HG03135 (cell line): ENCODE data around the gene IFITM1.

ENCODE experiments used
- ATAC-seq: cut with Tn5 transposase; IDR thresholded peaks from one replicate; pipeline ENCODE4 v1.9.1; 2021; ENCODE audit warnings: mild to moderate bottlenecking, moderate library complexity; ENCODE audit not compliant: unreplicated experiment

The IFITM1 gene

GRCh38 chr11:313787-314553 is at the start of gene IFITM1:
Gene IFITM1 (plus strand): TSS chr11:314040. CDS start chr11:314171, 131 bp downstream.
- peak; percentile 25 for ATAC-seq

- no peak for ATAC-seq
Measured at GRCh38 chr11:266676-267439, 47.0 kb upstream of the IFITM1 start.

- no peak for ATAC-seq
Measured at GRCh38 chr11:267491-267994, 46.3 kb upstream of the IFITM1 start.

- peak; percentile 47 for ATAC-seq
Measured at GRCh38 chr11:268716-269145, 45.1 kb upstream of the IFITM1 start.

- peak; percentile 68 for ATAC-seq
Measured at GRCh38 chr11:269146-269890, 44.5 kb upstream of the IFITM1 start.

- ATAC-seq, result no peak
Measured at GRCh38 chr11:270451-271318, 43.2 kb upstream of the IFITM1 start.

GRCh38 chr11:271319-271715 is 42.5 kb upstream of the IFITM1 start:
- ATAC-seq, result no peak

- ATAC-seq, result no peak
Measured at GRCh38 chr11:272195-272930, 41.5 kb upstream of the IFITM1 start.

GRCh38 chr11:272931-273198 is 41.0 kb upstream of the IFITM1 start:
- no peak for ATAC-seq

- no peak for ATAC-seq
Measured at GRCh38 chr11:276219-276618, 37.6 kb upstream of the IFITM1 start.

- ATAC-seq, result no peak
Measured at GRCh38 chr11:278001-278951, 35.6 kb upstream of the IFITM1 start, which contains the start of gene NLRP6. Gene NLRP6 (plus strand): TSS chr11:278407. CDS start chr11:278570, 163 bp downstream.

GRCh38 chr11:279040-279965 is 34.5 kb upstream of the IFITM1 start:
- ATAC-seq, result no peak

GRCh38 chr11:279966-280705 is 33.7 kb upstream of the IFITM1 start:
- no peak for ATAC-seq

GRCh38 chr11:280706-281485 is 32.9 kb upstream of the IFITM1 start:
- no peak for ATAC-seq

- ATAC-seq, result no peak
Measured at GRCh38 chr11:281486-282161, 32.2 kb upstream of the IFITM1 start.

GRCh38 chr11:282171-282570 is 31.7 kb upstream of the IFITM1 start:
- no peak for ATAC-seq
